ENCODE data around the gene CA10.

CA10 gene

DNA sequence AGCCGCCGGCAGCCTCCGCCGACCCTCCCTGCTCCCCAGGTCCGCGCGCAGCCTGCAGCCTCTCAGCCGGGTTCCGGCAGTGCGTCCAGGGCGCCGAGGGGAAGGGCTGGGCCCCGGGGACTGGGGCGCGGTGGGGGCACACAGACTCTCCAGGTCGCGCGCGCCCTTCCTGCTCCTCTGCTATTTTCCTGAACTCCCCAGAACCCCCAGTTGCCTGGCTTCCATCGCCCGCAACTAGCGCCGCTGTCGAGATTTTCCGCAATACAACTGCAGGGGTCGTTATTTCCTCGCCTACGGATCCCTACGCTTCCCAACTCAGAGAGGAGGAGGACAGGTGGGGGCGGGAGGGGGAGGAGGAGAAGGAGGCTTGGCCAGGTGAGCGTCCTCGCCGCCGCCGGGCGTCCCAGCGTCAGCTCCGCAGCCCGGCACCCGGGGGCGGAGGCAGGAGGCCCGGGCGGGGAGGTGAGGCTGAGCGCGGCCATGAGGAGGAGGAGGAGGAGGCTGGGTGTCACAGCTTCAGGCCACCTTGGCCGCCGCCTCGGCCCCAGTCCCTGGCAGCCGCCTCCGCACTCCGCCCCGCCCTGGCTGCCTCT is at the start of gene CA10:
Gene CA10 (minus strand): TSS at position 265 of the 593 bp plus-strand sequence.
- intact Hi-C loops (cut with DNase I) = no loop called here

DNA sequence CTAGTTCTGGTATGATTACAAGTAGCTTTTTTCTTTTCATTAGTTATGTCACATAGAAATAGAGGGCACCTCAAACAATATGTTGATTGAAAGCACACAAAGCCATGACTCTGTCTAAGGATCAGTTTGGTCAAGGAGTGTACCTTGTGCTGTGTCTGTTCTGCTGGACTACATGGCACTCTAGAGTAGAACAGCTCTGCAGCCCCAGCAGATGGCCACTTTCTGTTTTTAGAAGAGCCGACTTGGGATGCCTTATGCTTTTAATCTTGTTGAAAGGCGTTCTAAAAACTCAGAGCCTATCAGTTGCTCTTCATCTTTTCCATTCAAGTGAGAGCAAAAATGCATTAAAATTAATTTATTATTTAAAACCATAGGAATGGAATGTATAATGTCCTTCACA is 49.3 kb upstream of the CA10 start:
- intact Hi-C loops (cut with DNase I) = no loop called here

More for the DNA sequence above, at the start of gene CA10:
- peak in 2 of 42 donors; percentile 6 to 36 for DNase-seq

DNA sequence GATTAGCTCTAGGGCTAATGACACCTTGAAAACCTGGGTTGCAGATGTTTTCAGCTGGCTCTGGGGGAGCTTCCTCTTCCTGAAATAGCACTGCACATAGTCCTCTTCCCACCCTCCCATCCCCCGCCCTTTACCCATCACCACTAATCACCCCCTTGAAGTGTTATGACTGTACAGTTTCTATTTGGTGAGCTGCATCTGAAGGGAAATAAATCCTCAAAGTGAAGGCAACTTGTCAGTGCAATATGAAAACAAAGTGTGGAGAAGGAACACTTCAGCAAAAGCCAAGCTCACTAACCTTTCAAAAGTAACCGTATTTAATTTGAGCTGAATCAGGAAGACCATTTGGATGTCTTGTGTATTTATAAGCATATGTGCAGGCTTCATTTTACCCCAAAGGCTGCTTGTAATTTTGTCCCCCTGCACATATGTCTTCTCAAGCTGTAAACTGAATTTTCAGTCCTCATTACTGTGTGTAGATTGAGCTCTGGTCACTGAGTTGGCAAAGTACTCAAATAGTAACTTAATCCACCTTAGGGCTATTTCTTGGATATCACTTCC is 44.1 kb upstream of the CA10 start:
- intact Hi-C loops (cut with DNase I) = no loop called here
- DNase-seq = no peak

More for the DNA sequence above, 49.3 kb upstream of the CA10 start:
- DNase-seq = no peak

DNA sequence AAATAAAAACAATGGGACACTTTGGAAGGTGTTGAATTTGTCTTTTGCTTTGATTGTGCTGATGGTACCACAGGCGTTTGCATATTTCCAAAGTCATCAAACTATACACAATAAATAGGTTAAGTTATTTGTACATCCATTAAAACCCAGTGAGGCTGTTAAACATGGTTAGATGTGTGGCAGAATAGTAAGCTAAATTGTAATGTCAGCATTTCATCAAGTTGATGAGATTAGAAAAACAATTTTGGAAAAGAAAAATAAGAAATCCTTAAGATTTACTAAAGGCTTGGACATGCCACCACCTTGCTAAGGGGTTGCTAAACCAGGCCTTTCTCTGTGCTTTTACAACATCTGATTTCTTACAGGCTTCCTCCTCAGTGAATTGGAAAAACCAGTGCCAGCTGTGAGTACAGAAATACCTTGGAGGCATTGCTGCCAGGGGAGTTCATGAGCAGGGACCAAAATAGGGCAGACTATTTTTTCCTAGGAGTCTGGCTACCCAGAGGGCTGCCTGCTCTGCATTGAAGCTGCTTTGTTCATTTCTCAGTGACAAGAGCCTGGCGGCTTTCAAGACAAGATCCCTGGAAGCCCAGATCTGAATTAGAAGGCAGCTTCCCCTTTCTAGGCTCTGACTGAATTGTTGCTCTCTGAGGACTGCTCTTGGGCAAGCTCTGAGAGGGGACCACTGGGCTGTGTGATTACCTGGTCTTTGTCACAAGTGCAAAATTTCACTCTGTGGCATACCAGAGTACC is 43.4 kb upstream of the CA10 start:
- intact Hi-C loops (cut with DNase I) = no loop called here
- peak in 1 of 42 donors; percentile 1 for DNase-seq

DNA sequence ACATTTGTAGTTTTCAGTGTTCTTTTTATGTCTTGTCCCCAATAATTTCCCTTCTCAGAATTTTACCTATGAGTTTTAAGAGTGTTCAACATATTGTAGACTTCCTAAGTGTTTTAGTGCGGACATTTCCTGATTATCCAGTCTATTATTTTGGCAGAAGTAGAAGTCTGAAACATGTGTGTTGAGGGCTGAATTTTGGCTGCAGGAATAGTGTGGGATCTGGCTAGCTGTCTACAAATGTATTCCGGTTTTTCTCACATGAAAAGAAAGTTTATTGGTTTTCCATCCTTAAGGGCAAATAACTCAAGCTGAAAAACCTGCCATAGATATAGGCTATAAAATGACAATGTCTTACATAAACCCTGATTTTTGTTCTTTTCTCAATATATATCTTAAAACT is 33.0 kb upstream of the CA10 start:
- intact Hi-C loops (cut with DNase I) = no loop called here
- no peak for DNase-seq

GRCh38 chr17:52181782-52182181 is 23.3 kb upstream of the CA10 start:
- no peak for DNase-seq
- intact Hi-C loops (cut with DNase I) = no loop called here

DNA sequence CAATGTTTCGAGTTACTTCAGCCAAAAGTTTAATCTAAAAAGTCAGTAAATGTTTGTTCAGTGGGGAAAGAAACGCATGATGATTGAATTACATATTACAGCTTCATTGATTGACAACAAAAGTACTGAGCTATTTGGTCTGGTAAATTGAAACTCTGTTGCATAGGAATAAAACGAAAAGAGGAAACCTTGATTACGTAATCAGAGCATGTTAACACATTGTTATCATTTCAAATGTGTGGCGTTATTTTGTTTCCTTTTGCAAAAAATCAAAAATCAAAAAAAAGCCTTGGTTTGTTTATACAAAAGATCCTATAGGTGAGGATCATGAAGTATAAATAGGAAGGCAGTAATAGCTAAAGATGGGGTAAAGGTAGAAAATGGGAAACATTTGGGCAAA is 19.5 kb upstream of the CA10 start:
- intact Hi-C loops (cut with DNase I) = no loop called here
- DNase-seq = no peak

DNA sequence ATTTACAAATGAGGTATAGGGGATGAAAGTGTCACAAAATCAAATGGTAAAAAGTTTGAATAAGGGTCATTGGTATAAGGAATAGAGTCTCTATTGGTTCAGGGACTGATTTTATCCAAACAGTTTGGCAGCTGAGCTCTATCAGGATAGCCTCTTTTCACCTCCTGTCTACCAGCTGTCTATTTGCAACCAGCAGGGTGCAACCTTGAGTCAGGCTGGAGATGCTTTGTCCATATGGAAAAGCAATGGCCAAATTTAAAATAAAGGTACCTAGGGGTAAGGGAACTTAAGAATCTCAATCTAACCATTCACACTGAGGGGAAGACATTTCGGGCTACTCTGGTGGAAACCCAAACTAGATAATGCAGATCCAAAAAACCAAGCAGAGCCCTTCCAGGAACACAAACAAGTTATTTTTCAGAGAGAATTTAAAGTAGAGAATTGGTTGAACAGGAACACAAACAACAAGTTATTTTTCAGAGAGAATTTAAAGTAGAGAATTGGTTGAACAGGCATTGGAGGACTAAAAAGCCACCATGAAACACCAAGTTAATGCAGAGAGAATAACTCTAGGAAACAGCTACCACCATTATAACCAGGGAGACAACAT is 12.6 kb upstream of the CA10 start:
- intact Hi-C loops (cut with DNase I) = no loop called here
- DNase-seq = peak in 3 of 42 donors; percentile 12 to 43 (median 14)

- DNase-seq = no peak
- intact Hi-C loops (cut with DNase I) = no loop called here
These were observed 1.6 kb upstream of the CA10 start for GRCh38 chr17:52160136-52160567.

- peak in 1 of 42 donors; percentile 37 for DNase-seq
- intact Hi-C loops (cut with DNase I) = no loop called here
These were observed 977 bp upstream of the CA10 start for GRCh38 chr17:52159246-52160135.

DNA sequence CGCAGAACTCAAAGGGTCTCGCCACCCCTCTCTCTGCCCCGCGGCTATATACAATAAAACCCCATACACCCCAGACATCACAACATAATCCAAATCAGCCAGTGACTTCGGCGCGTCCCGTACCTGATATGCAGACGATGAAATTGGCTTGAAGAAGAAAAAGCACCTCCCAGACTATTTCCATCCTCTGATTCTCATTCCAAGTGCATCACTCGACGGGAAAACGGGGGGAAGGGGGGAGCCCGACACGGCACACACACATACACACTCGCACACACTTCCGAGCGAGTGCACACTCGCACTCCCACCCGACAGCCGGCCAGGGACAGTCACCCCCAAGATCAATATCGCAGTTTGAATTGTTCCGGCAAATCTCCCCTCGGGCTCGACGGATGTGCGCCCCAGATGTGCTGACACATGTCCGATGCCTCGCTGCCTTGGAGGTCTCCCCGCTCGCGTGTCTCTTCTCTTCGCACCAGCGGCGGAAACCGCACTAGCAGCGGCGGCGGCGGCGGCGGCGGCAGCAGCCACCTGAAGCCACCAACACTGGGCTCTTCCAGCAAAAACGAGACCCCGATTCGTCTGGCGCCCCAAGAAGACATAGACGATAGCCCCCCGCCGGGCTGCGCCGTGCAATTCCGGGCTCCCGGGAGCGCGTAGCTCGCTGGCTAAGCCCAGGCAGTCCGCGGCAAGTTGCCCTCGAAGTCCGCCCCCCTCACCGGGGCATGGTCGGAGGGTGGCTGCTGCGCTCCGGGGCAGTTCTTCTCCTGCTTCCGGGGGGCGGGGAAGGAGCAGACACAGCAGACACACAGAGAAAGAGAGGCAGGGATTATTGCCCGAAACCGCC is 688 bp downstream of the CA10 start:
- peak in 1 of 42 donors; percentile 8 for DNase-seq
- intact Hi-C loops (cut with DNase I) = no loop called here

DNA sequence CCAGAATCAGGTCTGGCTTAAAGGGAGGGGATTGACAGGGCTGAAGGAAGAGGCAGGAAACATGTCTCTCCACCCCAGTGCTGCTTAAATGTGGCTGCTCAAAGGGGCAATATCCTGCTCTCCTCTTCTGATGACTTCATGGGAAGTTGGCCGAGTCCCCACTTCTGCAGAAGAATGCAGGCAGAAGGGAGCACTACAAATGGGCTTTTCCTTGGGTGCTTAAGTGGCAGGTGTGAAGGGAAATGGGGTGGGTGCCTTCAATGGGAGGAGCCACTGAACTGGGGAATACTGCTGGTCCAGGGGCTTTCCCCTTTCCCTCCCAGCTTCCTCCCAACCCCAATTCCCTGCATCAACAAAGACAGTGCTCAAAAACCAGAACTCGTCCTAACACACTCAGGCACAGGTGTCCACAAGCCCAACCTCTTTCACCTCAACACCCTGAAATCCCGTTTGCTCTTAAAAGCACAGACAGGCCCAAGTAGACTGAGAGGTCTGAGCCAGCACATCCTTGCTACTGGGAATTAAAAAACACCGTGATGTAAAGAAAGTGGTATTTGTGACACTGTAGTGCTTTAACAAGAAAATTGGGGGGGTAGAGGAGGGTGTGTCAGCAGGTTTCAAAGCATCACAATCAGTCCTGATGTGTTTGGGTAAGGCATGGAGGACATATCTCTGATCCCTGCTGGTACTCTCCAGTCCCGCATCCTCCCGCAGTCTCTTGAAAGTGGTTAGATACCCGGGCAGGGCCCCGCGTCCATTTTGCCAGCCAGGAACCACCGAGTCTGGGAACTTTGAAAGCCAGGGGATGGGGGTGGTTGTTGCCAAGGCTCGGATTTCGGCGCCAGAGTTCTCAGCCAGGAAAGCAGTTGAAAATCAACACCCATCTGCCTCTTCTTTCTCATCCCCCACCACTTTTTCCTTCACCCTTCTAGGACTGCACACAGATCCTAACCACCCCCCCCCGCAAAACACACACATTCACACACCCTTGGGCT is 1.6 kb downstream of the CA10 start:
- no peak for DNase-seq
- intact Hi-C loops (cut with DNase I) = no loop called here

DNA sequence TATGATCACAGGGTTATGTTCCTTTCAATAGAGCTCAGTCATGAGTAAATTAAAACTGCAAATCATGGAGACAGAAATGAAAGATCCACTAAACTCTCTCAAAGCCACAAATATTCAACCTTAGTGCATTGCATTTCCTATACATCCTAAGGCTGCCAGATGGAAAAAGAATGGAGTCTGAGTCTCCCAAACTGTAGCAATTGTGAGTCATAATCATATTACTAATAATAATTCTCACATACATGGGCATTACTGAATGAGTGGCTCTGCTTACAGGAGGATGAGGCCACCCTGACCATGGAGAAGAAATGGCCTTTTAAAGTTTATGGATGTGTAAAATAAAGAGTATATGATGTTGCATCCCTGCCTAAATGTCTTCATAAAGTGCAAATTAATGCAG is 3.2 kb downstream of the CA10 start:
- intact Hi-C loops (cut with DNase I) = no loop called here

GRCh38 chr17:52154466-52154865 is 4.0 kb downstream of the CA10 start:
- intact Hi-C loops (cut with DNase I) = no loop called here
- no peak for DNase-seq

More for the DNA sequence above, 3.2 kb downstream of the CA10 start:
- DNase-seq = no peak

- intact Hi-C loops (cut with DNase I) = no loop called here
- no peak for DNase-seq
These were observed 7.6 kb downstream of the CA10 start for GRCh38 chr17:52150935-52151334.

GRCh38 chr17:52149626-52150025 is 8.9 kb downstream of the CA10 start:
- intact Hi-C loops (cut with DNase I) = no loop called here

DNA sequence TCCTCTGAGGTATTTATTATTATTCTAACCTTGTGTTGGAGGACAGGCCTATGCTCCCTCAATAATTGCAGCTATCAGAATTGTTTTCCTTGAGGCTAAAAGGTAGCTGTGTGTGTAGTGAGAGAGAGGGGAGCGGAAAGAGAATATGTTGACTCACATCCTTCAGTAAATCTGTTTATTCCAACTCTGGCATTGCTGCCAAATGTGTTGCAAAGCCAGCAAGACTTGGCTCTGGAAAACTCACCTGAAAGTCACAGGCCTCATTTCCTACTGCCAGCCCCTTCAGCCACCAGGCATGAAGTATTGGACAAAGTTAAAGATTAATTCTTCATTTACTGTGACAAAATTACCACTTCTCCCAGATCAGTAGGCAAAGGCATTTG is 9.6 kb downstream of the CA10 start:
- intact Hi-C loops (cut with DNase I) = no loop called here
- no peak for DNase-seq

More at GRCh38 chr17:52149626-52150025, 8.9 kb downstream of the CA10 start:
- DNase-seq = no peak
